Mesothelial cell of epicardium (in vitro differentiated cells): ENCODE results near the gene SLC36A4. TPM values are rescaled to one million over a fixed set of nuclear protein-coding genes. Genes with fewer than 3 reads are reported as not detected.

ENCODE experiments used
- DNase-seq, 2 experiments: peaks; one replicate each; pipeline ENCODE4 v3.0.0; 2021; ENCODE audit warnings: low spot score in 2 of 2; ENCODE audit not compliant: unreplicated experiment in 2 of 2
- H3K27ac Mint-ChIP-seq: 2 replicates; pipeline ENCODE4 v1.8.0; 2021; ENCODE audit warnings: mixed read lengths
- H3K27me3 Mint-ChIP-seq: 2 replicates; pipeline ENCODE4 v1.8.0; 2021; ENCODE audit warnings: low read depth, mixed read lengths
- H3K36me3 Mint-ChIP-seq: 2 replicates; pipeline ENCODE4 v1.8.0; 2021; ENCODE audit warnings: mixed read lengths
- H3K4me1 Mint-ChIP-seq: 2 replicates; pipeline ENCODE4 v1.8.0; 2021; ENCODE audit warnings: mixed read lengths
- H3K4me3 Mint-ChIP-seq: 2 replicates; pipeline ENCODE4 v1.8.0; 2021; ENCODE audit warnings: mild to moderate bottlenecking, moderate library complexity, mixed read lengths
- H3K9me3 Mint-ChIP-seq: 2 replicates; pipeline ENCODE4 v1.8.0; 2021; ENCODE audit warnings: mixed read lengths
- CTCF ChIP-seq: fragments of 200-600 bp; sonication (generic); IDR thresholded peaks from one replicate; pipeline ENCODE4 v1.5.0; 2021; ENCODE audit warnings: antibody characterized with exemption; ENCODE audit not compliant: unreplicated experiment
- total RNA-seq: library from RNA; stranded (reverse); gene quantifications from 3 replicates; pipeline ENCODE4 v1.2.1, GENCODE V29; 2021

The SLC36A4 gene
- total RNA-seq, 1 donor from 2014 or later = 25.3 TPM

GRCh38 chr11:93234602-93235207 lies 36.9 kb upstream of the SLC36A4 start:
- peak; percentile 73 for TF ChIP-seq CTCF
- Mint-ChIP-seq H3K4me1 (peaks cover 2% of the 10 kb centered on the region), H3K27ac (no peak overlapping the region), H3K9me3 (no peaks in the 10 kb centered on the region), H3K4me3 (no peak overlapping the region), H3K36me3 (no peaks in the 10 kb centered on the region), H3K27me3 (peaks cover 22% of the 10 kb centered on the region)
- peak; percentile 46 to 79 for DNase-seq

DNA sequence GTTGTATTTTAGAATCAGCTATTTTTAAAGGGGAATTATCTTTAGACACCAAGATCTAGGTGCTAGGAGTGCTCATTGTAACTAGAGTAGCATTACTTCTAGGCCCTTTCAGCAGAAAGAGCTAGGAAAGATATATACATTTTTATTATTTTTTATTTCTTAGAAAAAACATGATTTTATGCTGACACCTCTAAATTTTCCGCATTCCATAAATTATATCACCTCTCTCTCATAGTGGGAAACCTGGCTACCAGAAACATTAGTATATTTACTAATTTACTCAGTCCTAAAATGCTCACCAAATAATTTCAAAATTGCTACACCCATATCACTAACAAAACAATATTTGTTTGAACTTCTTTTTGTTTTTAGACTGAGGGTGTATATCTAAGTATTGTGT lies 32.1 kb upstream of the SLC36A4 start:
- Mint-ChIP-seq H3K36me3 (no peaks in the 10 kb centered on the region), H3K4me3 (no peak overlapping the region), H3K27me3 (peaks cover 16% of the 10 kb centered on the region), H3K4me1 (no peaks in the 10 kb centered on the region), H3K9me3 (no peaks in the 10 kb centered on the region), H3K27ac (no peak overlapping the region)
- no peak for DNase-seq
- no peak for TF ChIP-seq CTCF

DNA sequence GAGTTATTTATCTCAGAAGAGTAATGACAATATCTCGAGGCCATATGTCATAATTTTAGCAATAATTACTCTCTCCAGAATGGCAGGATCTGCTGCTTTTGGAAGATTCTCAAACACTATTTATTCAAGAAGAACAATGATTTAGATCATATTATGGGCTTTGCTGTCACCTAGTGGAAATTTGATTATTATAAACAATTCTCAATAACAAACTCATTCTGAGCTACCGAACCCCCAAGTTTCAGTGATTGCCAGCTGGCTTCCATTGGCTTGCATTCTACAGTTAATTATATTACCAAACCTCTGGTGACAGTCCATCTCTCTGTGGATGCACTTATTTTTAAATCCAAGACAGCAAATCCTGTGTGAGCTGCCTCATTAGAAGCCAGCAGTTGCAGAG lies 27.9 kb upstream of the SLC36A4 start:
- H3K4me1 Mint-ChIP-seq = no peaks in the 10 kb centered on the region
- H3K27me3 Mint-ChIP-seq = no peaks in the 10 kb centered on the region
- no peak overlapping the region for H3K27ac Mint-ChIP-seq
- H3K9me3 Mint-ChIP-seq = no peaks in the 10 kb centered on the region
- DNase-seq = no peak
- no peak overlapping the region for H3K4me3 Mint-ChIP-seq
- H3K36me3 Mint-ChIP-seq = no peaks in the 10 kb centered on the region
- TF ChIP-seq CTCF = peak; percentile 15

DNA sequence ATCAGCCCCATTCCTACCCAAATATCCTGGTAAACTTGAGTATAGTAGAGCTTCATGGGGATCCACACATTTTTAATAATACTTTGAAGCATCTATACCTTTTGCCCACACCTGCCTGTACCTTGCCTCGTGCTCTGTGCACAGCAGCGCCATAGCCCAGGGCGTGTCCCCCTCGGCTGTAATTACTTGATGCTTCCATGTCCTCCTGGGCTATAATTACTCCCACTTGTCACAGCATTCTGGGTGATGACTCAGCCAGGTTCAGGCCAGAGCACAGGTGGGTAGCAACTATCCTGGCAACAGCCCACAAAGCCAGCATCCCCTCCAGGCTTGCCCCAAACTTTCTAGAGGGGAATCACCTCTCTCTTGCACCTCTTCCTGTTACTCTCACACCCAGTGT lies 23.7 kb upstream of the SLC36A4 start:
- no peak overlapping the region for H3K4me3 Mint-ChIP-seq
- no peaks in the 10 kb centered on the region for H3K36me3 Mint-ChIP-seq
- H3K27me3 Mint-ChIP-seq = no peaks in the 10 kb centered on the region
- DNase-seq = no peak
- no peaks in the 10 kb centered on the region for H3K9me3 Mint-ChIP-seq
- no peak overlapping the region for H3K27ac Mint-ChIP-seq
- H3K4me1 Mint-ChIP-seq = no peaks in the 10 kb centered on the region
- no peak for TF ChIP-seq CTCF

DNA sequence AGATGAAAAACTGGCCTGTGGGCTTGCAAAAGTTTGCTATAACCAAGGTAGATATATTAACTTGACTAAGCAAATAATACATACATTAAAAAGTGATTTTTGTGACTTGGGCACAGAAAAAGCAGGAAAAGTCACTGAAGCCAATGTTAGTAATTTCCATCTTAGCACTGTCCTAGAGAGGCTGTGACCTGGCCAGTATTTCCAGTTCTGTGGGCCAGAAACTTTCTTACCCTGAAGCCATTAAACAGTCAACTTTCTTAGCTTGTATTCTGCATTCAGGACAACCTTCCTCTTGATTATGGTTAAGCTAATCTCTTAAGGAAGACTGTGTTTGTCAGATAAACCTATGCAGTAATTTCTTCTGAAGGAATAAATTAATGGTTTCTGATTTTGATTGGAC lies 22.3 kb upstream of the SLC36A4 start:
- Mint-ChIP-seq H3K4me1 (no peaks in the 10 kb centered on the region), H3K27ac (no peak overlapping the region), H3K9me3 (no peaks in the 10 kb centered on the region), H3K4me3 (no peak overlapping the region), H3K27me3 (no peaks in the 10 kb centered on the region), H3K36me3 (no peaks in the 10 kb centered on the region)
- TF ChIP-seq CTCF = no peak
- no peak for DNase-seq

DNA sequence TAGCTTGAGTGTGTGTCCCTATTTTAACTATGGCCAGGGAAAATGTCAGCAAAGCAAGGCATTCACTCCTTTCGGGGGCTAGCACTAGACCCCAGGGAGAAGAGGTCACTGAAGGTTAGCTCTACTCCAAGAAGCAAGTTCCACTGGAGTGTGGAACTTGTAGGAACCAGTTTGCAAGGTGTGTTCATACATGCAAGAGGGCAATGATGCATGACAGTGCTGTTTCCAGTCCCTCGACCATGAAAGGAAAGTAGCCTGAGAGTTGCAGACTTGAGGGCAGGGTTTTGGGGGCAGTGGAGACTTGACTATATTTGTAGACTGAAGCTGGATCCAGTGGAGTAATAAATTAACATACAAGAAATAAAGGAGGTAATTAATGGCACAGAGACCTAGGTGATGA lies 21.6 kb upstream of the SLC36A4 start:
- no peak overlapping the region for H3K4me3 Mint-ChIP-seq
- no peak for TF ChIP-seq CTCF
- DNase-seq = no peak
- no peaks in the 10 kb centered on the region for H3K27me3 Mint-ChIP-seq
- H3K27ac Mint-ChIP-seq = no peak overlapping the region
- no peaks in the 10 kb centered on the region for H3K4me1 Mint-ChIP-seq
- H3K36me3 Mint-ChIP-seq = no peaks in the 10 kb centered on the region
- H3K9me3 Mint-ChIP-seq = no peaks in the 10 kb centered on the region
